HCT116 (cell line): Measurements from ENCODE around the gene DHX16. TPM values are rescaled to one million over a fixed set of nuclear protein-coding genes. Genes with fewer than 3 reads are reported as not detected.

ENCODE experiments used
- ATAC-seq: fragments of 200-7000 bp; cut with Tn5 transposase; 2 replicates; pipeline ENCODE4 v1.9.1; 2020; ENCODE audit warnings: mild to moderate bottlenecking, moderate library complexity
- BruUV-seq: library from RNA; stranded (reverse); fragments of 400-500 nt; replicated peaks from 2 replicates; lab custom pipeline; 2021; lab: Mats Ljungman, UMichigan
- CTCF ChIA-PET: fragments of 300-600 bp; sonication (Branson Sonifier 250); formaldehyde crosslinking; loops from one replicate; lab custom pipeline; 2021; ENCODE audit warnings: antibody characterized with exemption; lab: Charles Lee
- POLR2A ChIA-PET: fragments of 300-600, 350-600 bp; sonication (Branson Sonifier 250); formaldehyde crosslinking; loops from one replicate; lab custom pipeline; 2021; ENCODE audit warnings: antibody characterized with exemption; lab: Charles Lee
- RAD21 ChIA-PET, 2 experiments: fragments of 300-600 bp; sonication (Branson Sonifier 250); formaldehyde crosslinking; loops; one replicate each; lab custom pipeline; 2023; ENCODE audit warnings: low total read pairs in 2 of 2; ENCODE audit not compliant: uncharacterized antibody in 2 of 2, unreplicated experiment in 2 of 2, low non-redundant PET in 1 of 2; lab: Charles Lee
- DNase-seq: peaks from one replicate; pipeline ENCODE4 v3.0.0-alpha.2; 2010; ENCODE audit warnings: low read depth, low spot score
- H2AFZ ChIP-seq: fragments of 200-600 bp; shearing (Covaris generic), sonication (generic); 2 replicates; pipeline ENCODE4 v1.6.1; 2017; ENCODE audit warnings: low read depth, mixed run types, mixed read lengths, antibody characterized with exemption, low read length; ENCODE audit not compliant: poor library complexity, severe bottlenecking
- H3K27ac ChIP-seq: 2 replicates; pipeline ENCODE4 v1.5.1; 2012; ENCODE audit warnings: low read depth, low read length
- H3K27me3 ChIP-seq: fragments of 200-600 bp; sonication (generic); 2 replicates; pipeline ENCODE4 v1.6.1; 2016; ENCODE audit warnings: mixed run types, low read length, mixed read lengths; ENCODE audit not compliant: insufficient read depth
- H3K36me3 ChIP-seq, 2 experiments: fragments of 200-500 bp in 1 of 2; fragments of 200-600 bp in 1 of 2; sonication (Bioruptor generic) in 1 of 2; sonication (generic) in 1 of 2; 2 replicates each; pipeline versions ENCODE4 v1.5.1 to v1.6.1; 2014 to 2016; ENCODE audit warnings: low read length in 2 of 2, inconsistent platforms in 1 of 2, mixed read lengths in 1 of 2, mixed run types in 1 of 2; ENCODE audit not compliant: insufficient read depth in 2 of 2, control insufficient read depth in 1 of 2
- H3K4me1 ChIP-seq, 2 experiments: fragments of 200-600 bp in 1 of 2; sonication (generic) in 1 of 2; 2 replicates each; pipeline versions ENCODE4 v1.5.1 to v1.6.1; 2012 to 2017; ENCODE audit warnings: low read length in 2 of 2, inconsistent platforms in 1 of 2, mild to moderate bottlenecking in 1 of 2, mixed read lengths in 1 of 2, mixed run types in 1 of 2, moderate library complexity in 1 of 2; ENCODE audit not compliant: insufficient read depth in 2 of 2, control insufficient read depth in 1 of 2
- H3K4me2 ChIP-seq: fragments of 200-600 bp; sonication (generic); 2 replicates; pipeline ENCODE4 v1.6.1; 2017; ENCODE audit warnings: mixed run types, low read length, mixed read lengths
- H3K4me3 ChIP-seq, 2 experiments: fragments of 200-600 bp in 1 of 2; sonication (generic) in 1 of 2; replicated peaks in 1 of 2; 2 replicates each; pipeline ENCODE4 v1.5.1; 2011 to 2016; ENCODE audit warnings: low read length in 2 of 2, control low read depth in 1 of 2, low read depth in 1 of 2, mild to moderate bottlenecking in 1 of 2, mixed read lengths in 1 of 2, mixed run types in 1 of 2
- H3K79me2 ChIP-seq: fragments of 200-600 bp; sonication (generic); 2 replicates; pipeline ENCODE4 v1.6.1; 2017; ENCODE audit warnings: mild to moderate bottlenecking, mixed run types, low read length, moderate library complexity, mixed read lengths; ENCODE audit not compliant: insufficient read depth
- H3K9ac ChIP-seq: fragments of 200-600 bp; sonication (generic); 2 replicates; pipeline ENCODE4 v1.6.1; 2016; ENCODE audit warnings: low read length, mixed read lengths
- H3K9me2 ChIP-seq: fragments of 200-600 bp; sonication (generic), shearing (Covaris generic); 2 replicates; pipeline ENCODE4 v1.6.1; 2017; ENCODE audit warnings: mixed run types, mild to moderate bottlenecking, moderate library complexity; ENCODE audit not compliant: insufficient read depth
- H3K9me3 ChIP-seq, 2 experiments: fragments of 200-500 bp in 1 of 2; fragments of 200-600 bp in 1 of 2; sonication (Bioruptor generic) in 1 of 2; sonication (generic) in 1 of 2; 2 replicates each; pipeline ENCODE4 v1.6.1; 2014 to 2017; ENCODE audit warnings: low read length in 2 of 2, mixed read lengths in 2 of 2, inconsistent platforms in 1 of 2, low read depth in 1 of 2, mild to moderate bottlenecking in 1 of 2, mixed run types in 1 of 2, moderate library complexity in 1 of 2; ENCODE audit not compliant: control insufficient read depth in 1 of 2, insufficient read depth in 1 of 2
- H4K20me1 ChIP-seq: fragments of 200-600 bp; sonication (generic), shearing (Covaris generic); 2 replicates; pipeline ENCODE4 v1.6.1; 2017; ENCODE audit warnings: mixed run types, mild to moderate bottlenecking, moderate library complexity; ENCODE audit not compliant: insufficient read depth
- ATF3 ChIP-seq: IDR thresholded peaks from 2 replicates; pipeline ENCODE4 v1.6.1; 2012
- CBX3 ChIP-seq: IDR thresholded peaks from 2 replicates; pipeline ENCODE4 v1.6.1; 2012; ENCODE audit warnings: low read depth
- CEBPB ChIP-seq: IDR thresholded peaks from 2 replicates; pipeline ENCODE4 v1.6.1; 2012; ENCODE audit warnings: low read depth
- CTCF ChIP-seq, 3 experiments: fragments of 200-600 bp in 1 of 3; sonication (generic) in 1 of 3; IDR thresholded peaks in 2 of 3; conservative IDR thresholded peaks in 1 of 3; 2 replicates each; pipeline ENCODE4 v1.5.1; 2012 to 2017; ENCODE audit warnings: low read depth in 2 of 3, low read length in 2 of 3, antibody characterized with exemption in 1 of 3, borderline replicate concordance in 1 of 3, control low read depth in 1 of 3, mild to moderate bottlenecking in 1 of 3, mixed read lengths in 1 of 3, mixed run types in 1 of 3, moderate library complexity in 1 of 3; ENCODE audit not compliant: insufficient read depth in 1 of 3
- EGR1 ChIP-seq: IDR thresholded peaks from 2 replicates; pipeline ENCODE4 v1.6.1; 2012; ENCODE audit warnings: low read depth
- ELF1 ChIP-seq: IDR thresholded peaks from 2 replicates; pipeline ENCODE4 v1.6.1; 2012; ENCODE audit warnings: low read depth, borderline replicate concordance
- EZH2 ChIP-seq: fragments of 200-600 bp; sonication (generic); IDR thresholded peaks from 2 replicates; pipeline ENCODE4 v1.6.1; 2017; ENCODE audit warnings: antibody characterized with exemption, mixed run types
- EZH2phosphoT487 ChIP-seq: fragments of 200-600 bp; IDR thresholded peaks from 2 replicates; pipeline ENCODE4 v1.6.1; 2018; ENCODE audit warnings: antibody characterized with exemption, borderline replicate concordance
- JUND ChIP-seq: IDR thresholded peaks from 2 replicates; pipeline ENCODE4 v1.6.1; 2012
- POLR2A ChIP-seq: IDR thresholded peaks from 2 replicates; pipeline ENCODE4 v1.7.0; 2011; ENCODE audit warnings: borderline replicate concordance; ENCODE audit not compliant: insufficient read depth, insufficient read length; ENCODE audit errors: extremely low read depth
- POLR2AphosphoS5 ChIP-seq: IDR thresholded peaks from 2 replicates; pipeline ENCODE4 v1.6.1; 2011; ENCODE audit warnings: mild to moderate bottlenecking, low read depth, low read length, moderate library complexity
- REST ChIP-seq: IDR thresholded peaks from 2 replicates; pipeline ENCODE4 v1.6.1; 2012; ENCODE audit warnings: low read depth
- SIN3A ChIP-seq: IDR thresholded peaks from 2 replicates; pipeline ENCODE4 v1.6.1; 2012; ENCODE audit warnings: low read depth
- SP1 ChIP-seq: IDR thresholded peaks from 2 replicates; pipeline ENCODE4 v1.6.1; 2012; ENCODE audit warnings: low read depth
- SRF ChIP-seq: IDR thresholded peaks from 2 replicates; pipeline ENCODE4 v1.6.1; 2012; ENCODE audit warnings: low read depth
- TCF7L2 ChIP-seq: IDR thresholded peaks from 2 replicates; pipeline ENCODE4 v1.7.0; 2011; ENCODE audit warnings: borderline replicate concordance, inconsistent platforms; ENCODE audit not compliant: insufficient read depth, insufficient read length; ENCODE audit errors: extremely low read depth
- ZBTB33 ChIP-seq: IDR thresholded peaks from 2 replicates; pipeline ENCODE4 v1.6.1; 2011; ENCODE audit warnings: mild to moderate bottlenecking, low read length, moderate library complexity; ENCODE audit not compliant: insufficient replicate concordance; ENCODE audit errors: extremely low read depth
- ZFX ChIP-seq: fragments of 450-650 bp; IDR thresholded peaks from 2 replicates; pipeline ENCODE4 v1.6.1; 2017
- ZNF274 ChIP-seq: fragments of 200-500 bp; sonication (Bioruptor generic); IDR thresholded peaks from 2 replicates; pipeline ENCODE4 v1.6.1; 2014; ENCODE audit warnings: mild to moderate bottlenecking, low read depth, low read length, inconsistent platforms
- intact Hi-C: fragments of 100-400 bp; cut with micrococcal nuclease; formaldehyde crosslinking; loops from 2 replicates; pipeline ENCODE4 v1.10.0; 2022
- total RNA-seq: library from RNA; stranded (reverse); gene quantifications from one replicate; pipeline ENCODE4 v1.2.1, GENCODE V29; 2021; ENCODE audit not compliant: unreplicated experiment

The DHX16 gene
- total RNA-seq, 1 experiment from 2014 or later, result 46.0 TPM

- ChIA-PET RAD21 (no interaction called here), CTCF (no interaction called here), POLR2A (interaction anchor here (1.2 to 2.0 kb wide), 2 partner anchors 9 to 11 kb away, joined by 4 to 10 read pairs; partner anchors contain the start of genes MRPS18B and PPP1R10)
- BruUV-seq, result TSS peak; percentile 49
- H3K4me2 ChIP-seq, result peak within 1 kb of the TSS; percentile 80
- H3K4me3 ChIP-seq, result peak within 1 kb of the TSS; percentile 76 to 88
- peak; percentile 96 for ATAC-seq
- no peaks in the 10 kb centered on the region for H3K9me2 ChIP-seq
- peak within 1 kb of the TSS; percentile 77 for H3K27ac ChIP-seq
- H3K4me1 ChIP-seq, result peaks cover 2 to 17% of the 10 kb centered on the region in 2 experiments; a peak in 3 of 4 replicates
- peak within 1 kb of the TSS; percentile 85 for H3K9ac ChIP-seq
- no peaks in the 10 kb centered on the region for H3K27me3 ChIP-seq
- DNase-seq, result peak; percentile 70
- intact Hi-C loops, result loop anchor here (1.0 kb wide), 1 partner anchor 9 kb away; the partner anchor contains the start of genes MRPS18B and PPP1R10
- peaks cover 15% of the 10 kb centered on the region; the same call in 1 of the 2 replicates for H3K79me2 ChIP-seq
- H2AFZ ChIP-seq, result no peak within 1 kb of the TSS
- no peaks in the 10 kb centered on the region for H4K20me1 ChIP-seq
- H3K9me3 ChIP-seq, result no peaks in the 10 kb centered on the region
- H3K36me3 ChIP-seq, result peaks cover 35 to 40% of the 10 kb centered on the region in 2 experiments
- TF ChIP-seq ZFX (peak; percentile 61), ATF3 (no peak), SIN3A (no peak), POLR2A (peak; percentile 60), EZH2 (no peak), ZBTB33 (no peak), CBX3 (no peak), ZNF274 (no peak), EZH2phosphoT487 (no peak), TCF7L2 (peak; percentile 84), JUND (no peak), SRF (no peak), POLR2AphosphoS5 (peak; percentile 96), CTCF (IDR thresholded peaks at IDR 0.05 in 2 of 3, conservative IDR thresholded peaks at IDR 0.05 in 1 of 3; ENCODE audit: borderline replicate concordance in 1 of 3, insufficient read depth in 1 of 3, low read depth in 2 of 3, low read length in 2 of 3) (peak in 2 of 3 experiments; percentile 41 to 44; a peak in 3 of 6 replicates), ELF1 (no peak), REST (no peak), SP1 (no peak), CEBPB (no peak), EGR1 (no peak)
Measured at GRCh38 chr6:30626484-30627366, 46.1 kb downstream of the DHX16 start, which contains the start of gene ATAT1. TSS of gene ATAT1 (plus strand) at chr6:30626874.
